ENCODE measurements around the gene CASD1. TPM values are rescaled to one million over a fixed set of nuclear protein-coding genes. Genes with fewer than 3 reads are reported as not detected.

The CASD1 gene
- total RNA-seq, 4 donors from 2014 or later: 21.2 to 24.9 (median 21.9) TPM

- no peaks in the 10 kb centered on the region for H3K27me3 ChIP-seq
- H3K36me3 ChIP-seq: peaks cover 0 to 4% (median 0%) of the 10 kb centered on the region in 3 donors
- H3K9me3 ChIP-seq: no peaks in the 10 kb centered on the region
- peaks cover 0 to 50% (median 12%) of the 10 kb centered on the region in 4 donors for H3K4me1 ChIP-seq
- TF ChIP-seq POLR2A (IDR thresholded peaks at IDR 0.05): no peak
- no peak for TF ChIP-seq EP300 (IDR thresholded peaks at IDR 0.05)
- TF ChIP-seq CTCF (IDR thresholded peaks at IDR 0.05): no peak
- H3K4me3 ChIP-seq: no peak overlapping the region
- DNase-seq (ENCODE audit: low spot score in 2 of 2): no peak
- no peak overlapping the region for H3K27ac ChIP-seq
- WGBS, 2 donors: 59 to 67% methylated on average over 11 of the region's 11 CpGs
Measured at GRCh38 chr7:94512735-94513564, 3.3 kb downstream of the CASD1 start.

GRCh38 chr7:94513565-94513860 is 3.9 kb downstream of the CASD1 start:
- no peaks in the 10 kb centered on the region for H3K27me3 ChIP-seq
- DNase-seq (ENCODE audit: low spot score in 2 of 2): no peak
- peaks cover 0 to 4% (median 0%) of the 10 kb centered on the region in 3 donors for H3K36me3 ChIP-seq
- TF ChIP-seq POLR2A (IDR thresholded peaks at IDR 0.05) (no peak), EP300 (IDR thresholded peaks at IDR 0.05) (no peak), CTCF (IDR thresholded peaks at IDR 0.05) (no peak)
- H3K27ac ChIP-seq: no peak overlapping the region
- H3K9me3 ChIP-seq: no peaks in the 10 kb centered on the region
- peaks cover 0 to 50% (median 12%) of the 10 kb centered on the region in 4 donors for H3K4me1 ChIP-seq
- no peak overlapping the region for H3K4me3 ChIP-seq

- TF ChIP-seq EP300 (IDR thresholded peaks at IDR 0.05) (no peak), CTCF (IDR thresholded peaks at IDR 0.05) (no peak), POLR2A (IDR thresholded peaks at IDR 0.05) (no peak)
- 74 to 75% methylated on average over 4 of the region's 4 CpGs for WGBS, 2 donors
- Histone ChIP-seq H3K9me3 (no peaks in the 10 kb centered on the region), H3K4me3 (no peak overlapping the region), H3K27ac (no peak overlapping the region), H3K27me3 (no peaks in the 10 kb centered on the region), H3K36me3 (peaks cover 0 to 4% (median 0%) of the 10 kb centered on the region in 3 donors), H3K4me1 (peaks cover 0 to 50% (median 12%) of the 10 kb centered on the region in 4 donors)
- DNase-seq (ENCODE audit: low spot score in 2 of 2): no peak
Measured at GRCh38 chr7:94514140-94514889, 4.7 kb downstream of the CASD1 start.

- TF ChIP-seq EP300 (IDR thresholded peaks at IDR 0.05) (no peak), POLR2A (IDR thresholded peaks at IDR 0.05) (no peak), CTCF (IDR thresholded peaks at IDR 0.05) (no peak)
Measured at GRCh38 chr7:94514917-94515316, 5.3 kb downstream of the CASD1 start.

GRCh38 chr7:94525923-94526322 is 16.3 kb downstream of the CASD1 start:
- H3K4me1 ChIP-seq: no peaks in the 10 kb centered on the region
- TF ChIP-seq POLR2A (IDR thresholded peaks at IDR 0.05) (no peak), EP300 (IDR thresholded peaks at IDR 0.05) (no peak), CTCF (IDR thresholded peaks at IDR 0.05) (no peak)
- H3K27ac ChIP-seq: no peak overlapping the region
- 89 to 96% methylated on average over 3 of the region's 3 CpGs for WGBS, 2 donors
- H3K4me3 ChIP-seq: no peak overlapping the region
- no peaks in the 10 kb centered on the region for H3K9me3 ChIP-seq
- no peaks in the 10 kb centered on the region for H3K27me3 ChIP-seq
- no peak for DNase-seq (ENCODE audit: low spot score in 2 of 2)
- peaks cover 0 to 57% (median 0%) of the 10 kb centered on the region in 3 donors for H3K36me3 ChIP-seq

More at GRCh38 chr7:94514917-94515316, 5.3 kb downstream of the CASD1 start:
- Histone ChIP-seq H3K4me1 (peaks cover 0 to 50% (median 12%) of the 10 kb centered on the region in 4 donors), H3K27ac (no peak overlapping the region), H3K36me3 (peaks cover 0 to 4% (median 0%) of the 10 kb centered on the region in 3 donors), H3K4me3 (no peak overlapping the region), H3K9me3 (no peaks in the 10 kb centered on the region), H3K27me3 (no peaks in the 10 kb centered on the region)
- DNase-seq (ENCODE audit: low spot score in 2 of 2): no peak

All from tibial nerve (tissue), 4 donors.